GM04503 (cell line): ENCODE results near the gene GPRIN2.
"Not testable (repeated sequence)": the region's sequence is repeated elsewhere in the genome, so short reads cannot be mapped to it uniquely, and the experiment has no call there.

Source experiments
- DNase-seq: peaks from one replicate; pipeline ENCODE4 v3.0.0-alpha.2; 2012; ENCODE audit warnings: low read depth

Gene GPRIN2

DNA sequence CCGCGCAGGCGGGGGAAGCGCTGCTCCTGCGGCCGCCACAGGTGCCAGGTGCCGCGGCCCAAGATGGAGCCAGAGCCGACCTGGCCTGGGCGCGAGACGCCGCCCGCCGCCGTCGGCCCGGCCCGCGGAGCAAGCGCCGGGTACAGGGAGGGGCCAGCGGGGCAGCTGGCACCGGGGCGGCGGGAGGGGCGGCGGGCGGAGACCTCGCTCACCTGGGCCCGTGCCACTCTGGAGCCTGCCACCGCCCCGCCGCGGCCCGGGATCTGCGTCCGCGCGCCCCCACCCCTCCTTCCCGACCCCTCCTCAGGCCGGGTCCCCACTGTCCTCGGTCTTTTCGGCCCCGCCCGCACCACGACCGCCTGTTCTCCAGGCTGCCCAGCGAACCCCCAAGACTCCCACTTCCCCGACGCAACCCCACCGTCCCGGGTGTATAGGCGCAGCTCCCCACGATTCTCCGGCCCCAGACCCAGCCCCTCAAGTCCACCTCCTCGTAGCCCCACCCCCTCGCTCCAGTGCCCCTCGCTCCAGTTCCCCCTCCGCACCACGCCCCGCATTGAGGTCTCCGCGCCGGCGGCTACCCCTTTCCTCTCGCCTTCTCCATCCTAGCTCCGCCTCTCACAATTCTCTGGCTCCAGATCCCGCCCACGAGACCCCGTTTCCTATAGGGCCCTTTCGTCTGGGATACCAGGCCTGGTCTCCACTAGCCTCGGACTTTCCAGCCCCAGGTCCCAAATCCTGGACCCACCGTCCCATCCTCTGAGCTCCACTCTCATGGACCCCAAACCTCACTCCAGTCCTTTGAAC, at the start of gene GPRIN2:
Gene GPRIN2 (minus strand): TSS at position 144 of the 804 bp plus-strand sequence. CDS start 5,922 bp downstream, outside the sequence.
- DNase-seq: no peak

DNA sequence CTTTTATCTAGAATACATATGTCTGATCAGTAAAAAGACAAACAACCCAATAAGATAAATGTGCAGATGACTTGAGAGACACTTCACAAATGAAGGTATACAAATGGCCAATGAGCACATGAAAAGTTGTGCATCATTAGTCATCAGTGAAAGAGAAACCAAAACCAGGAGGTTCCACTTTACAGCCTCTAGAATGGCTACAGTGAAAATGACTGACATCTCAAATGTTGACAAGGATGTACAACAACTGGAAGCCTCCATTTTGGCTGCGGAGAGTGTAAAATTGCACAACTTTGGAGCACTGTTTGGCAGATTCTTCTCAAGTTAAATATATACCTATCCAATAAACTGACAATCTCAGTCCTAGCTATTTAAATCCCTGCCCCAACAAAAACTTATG, 44.1 kb upstream of the GPRIN2 start:
- DNase-seq: not testable (repeated sequence)

DNA sequence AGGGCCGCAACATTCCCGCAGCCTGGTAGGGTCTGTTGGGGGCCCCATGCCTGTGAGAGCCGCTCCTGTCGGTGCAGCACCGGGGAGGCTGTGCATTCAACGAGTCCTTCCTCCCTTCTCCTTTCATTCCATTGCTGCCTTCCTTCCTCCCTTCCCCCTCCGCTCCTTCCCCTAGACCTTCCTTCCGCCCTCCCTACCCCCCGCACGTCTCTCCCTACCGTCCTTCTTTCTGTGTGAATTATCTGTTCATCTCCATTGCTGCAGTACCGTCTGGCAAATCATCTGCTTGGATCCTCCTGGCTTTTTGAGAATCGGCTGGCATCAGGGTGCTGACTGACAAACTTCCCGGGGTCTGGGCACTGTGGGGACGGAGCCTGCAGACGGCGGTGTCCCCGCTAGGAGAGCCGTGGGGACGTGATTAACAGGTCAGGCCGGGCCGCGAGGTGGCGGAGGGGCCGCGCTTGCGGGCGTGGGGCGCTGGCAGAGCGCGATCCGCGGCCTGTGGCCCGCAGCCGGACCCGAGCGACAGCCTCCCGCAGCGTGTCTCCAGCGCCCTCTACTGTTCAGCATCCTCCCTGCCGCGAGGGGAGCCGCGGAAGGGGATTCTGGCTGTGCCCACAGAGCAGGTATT, 41.3 kb upstream of the GPRIN2 start:
- not testable (repeated sequence) for DNase-seq

DNA sequence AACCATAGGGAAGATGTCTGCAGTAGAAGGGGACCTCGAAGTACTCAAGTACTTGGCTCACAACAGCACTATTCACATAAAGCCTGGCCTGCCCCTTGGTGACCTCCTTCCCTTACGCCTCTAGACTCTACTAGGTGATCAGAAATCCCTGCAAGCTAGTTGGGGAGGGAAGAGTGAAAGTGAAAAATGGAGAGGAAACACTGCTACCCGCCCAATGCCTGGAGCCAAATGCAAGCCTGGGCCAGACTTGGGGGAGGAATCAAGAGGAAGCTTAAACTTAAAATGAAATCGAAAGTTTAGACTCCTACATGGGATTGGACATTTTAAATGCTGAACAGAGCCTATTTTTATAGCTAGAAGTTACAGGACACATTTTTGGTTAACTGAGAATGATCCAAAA, 40.1 kb upstream of the GPRIN2 start:
- DNase-seq: not testable (repeated sequence)

DNA sequence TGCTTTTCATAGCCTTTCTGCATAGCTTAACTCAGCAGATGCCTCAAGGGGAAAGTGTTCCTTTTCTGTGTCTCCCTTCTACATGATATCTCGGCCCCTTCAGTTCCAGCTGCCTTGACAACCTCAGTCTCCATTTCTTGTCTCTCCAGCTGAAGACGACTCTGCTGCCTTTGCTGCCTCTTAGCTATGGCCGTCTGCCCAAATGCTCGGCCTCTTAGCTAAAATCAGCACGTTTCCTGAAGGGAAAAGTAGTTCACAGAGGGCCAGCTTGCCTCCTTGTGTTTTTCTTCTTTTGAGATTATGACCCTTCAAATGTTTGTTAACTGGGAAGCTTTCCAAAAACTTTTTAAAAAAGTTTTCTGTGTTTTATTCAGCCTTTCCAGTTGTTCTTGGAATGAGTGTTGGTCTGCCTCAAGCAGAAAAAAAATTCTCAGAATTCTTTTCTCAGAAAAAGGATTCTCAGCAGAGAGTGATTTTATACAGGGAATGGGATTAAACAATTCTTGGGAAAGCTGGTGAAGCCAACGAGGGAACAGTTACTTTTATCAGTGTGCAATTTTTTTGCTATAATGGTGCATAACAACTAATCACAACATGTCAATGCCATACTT, 38.1 kb upstream of the GPRIN2 start:
- DNase-seq: not testable (repeated sequence)

DNA sequence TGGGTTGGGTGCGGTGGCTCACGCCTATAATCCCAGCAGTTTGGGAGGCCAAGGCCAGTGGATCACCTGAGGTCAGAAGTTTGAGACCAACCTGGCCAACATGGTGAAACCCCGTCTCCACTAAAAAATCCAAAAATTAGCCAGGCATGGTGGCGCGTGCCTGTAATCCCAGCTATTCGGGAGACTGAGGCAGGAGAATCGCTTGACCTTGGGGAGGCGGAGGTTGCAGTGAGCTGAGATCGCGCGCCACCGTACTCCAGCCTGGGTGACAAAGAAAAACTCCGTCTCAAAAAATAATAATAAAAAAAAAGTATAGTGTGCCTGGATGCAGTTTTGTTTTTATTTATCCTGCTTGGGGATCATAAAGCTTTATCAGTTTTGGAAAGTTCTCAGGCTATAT, 36.8 kb upstream of the GPRIN2 start:
- DNase-seq: not testable (repeated sequence)

DNA sequence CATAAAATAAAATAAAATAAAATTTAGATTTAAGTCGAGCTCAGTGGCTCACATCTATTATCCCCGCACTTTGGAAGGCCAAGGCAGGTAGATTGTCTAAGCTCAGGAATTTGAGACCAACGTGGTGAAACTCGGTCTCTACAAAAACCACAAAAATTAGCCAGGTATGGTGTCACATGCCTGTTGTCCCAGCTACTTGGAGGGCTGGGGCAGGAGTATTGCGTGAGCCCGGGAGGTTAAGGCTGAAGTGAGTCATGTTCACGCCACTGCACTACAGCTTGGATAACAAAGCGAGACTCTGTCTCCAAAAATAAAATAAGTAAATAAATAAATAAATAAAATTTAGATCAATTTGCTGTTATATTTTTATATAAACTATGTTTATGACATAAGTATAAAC, 34.6 kb upstream of the GPRIN2 start:
- DNase-seq: not testable (repeated sequence)

DNA sequence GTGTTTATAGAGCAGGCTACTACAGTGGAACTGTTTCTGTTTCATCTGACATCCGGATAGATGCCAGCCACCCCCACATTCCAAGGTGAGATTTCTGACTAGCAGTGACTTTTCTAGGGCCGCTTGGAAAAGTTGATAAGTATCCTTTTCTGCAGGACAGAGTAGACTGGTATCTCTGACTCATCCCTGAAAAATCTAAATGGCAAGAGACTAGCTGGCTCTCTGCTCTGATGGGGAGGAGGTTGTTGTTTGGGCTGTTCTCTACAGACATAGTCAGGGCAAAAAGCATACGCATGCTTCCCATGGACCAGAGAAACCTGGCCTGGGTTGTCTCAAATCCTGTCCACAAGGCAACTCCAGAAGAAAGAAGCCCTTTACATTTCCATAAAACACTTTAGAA, 33.1 kb upstream of the GPRIN2 start:
- DNase-seq: not testable (repeated sequence)

DNA sequence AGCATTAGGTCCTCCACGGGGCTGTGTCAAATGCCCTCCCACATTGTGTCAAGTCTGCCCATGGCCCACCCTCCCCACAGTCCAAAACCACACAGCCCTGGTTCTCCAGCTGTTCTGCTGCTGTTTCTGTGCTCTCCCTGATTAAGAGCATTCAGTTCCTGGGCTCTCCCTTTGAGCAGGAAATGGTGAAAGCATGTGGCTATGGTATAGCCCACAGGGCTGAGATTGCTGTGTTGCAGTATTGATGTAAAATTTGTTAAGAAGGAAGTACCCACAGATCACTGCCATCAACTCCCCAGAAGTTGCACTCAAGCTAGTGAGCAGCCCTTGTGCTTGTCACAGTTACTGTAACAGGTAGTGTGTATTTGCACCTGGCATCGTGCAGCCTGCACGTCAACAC, 31.8 kb upstream of the GPRIN2 start:
- DNase-seq: not testable (repeated sequence)

DNA sequence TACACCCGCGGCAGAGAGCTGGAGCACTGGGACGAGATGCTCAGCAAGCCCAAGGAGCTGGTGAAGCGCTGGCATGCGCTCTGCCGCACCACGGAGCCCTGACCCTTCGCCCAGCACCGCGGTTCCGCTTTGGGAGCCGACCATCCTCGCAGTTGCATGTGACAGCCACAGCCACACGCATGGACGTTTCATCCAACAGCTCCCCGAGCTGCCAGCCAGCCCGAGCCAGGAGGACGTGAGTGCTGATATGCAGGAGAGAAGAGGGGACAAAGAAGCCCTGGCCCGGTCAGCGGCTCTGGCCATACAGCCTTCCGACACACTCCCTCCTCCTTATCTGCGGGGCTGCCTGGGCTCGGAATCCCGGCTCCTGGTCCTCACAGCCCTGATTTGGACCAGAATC, 31.1 kb upstream of the GPRIN2 start:
- not testable (repeated sequence) for DNase-seq

DNA sequence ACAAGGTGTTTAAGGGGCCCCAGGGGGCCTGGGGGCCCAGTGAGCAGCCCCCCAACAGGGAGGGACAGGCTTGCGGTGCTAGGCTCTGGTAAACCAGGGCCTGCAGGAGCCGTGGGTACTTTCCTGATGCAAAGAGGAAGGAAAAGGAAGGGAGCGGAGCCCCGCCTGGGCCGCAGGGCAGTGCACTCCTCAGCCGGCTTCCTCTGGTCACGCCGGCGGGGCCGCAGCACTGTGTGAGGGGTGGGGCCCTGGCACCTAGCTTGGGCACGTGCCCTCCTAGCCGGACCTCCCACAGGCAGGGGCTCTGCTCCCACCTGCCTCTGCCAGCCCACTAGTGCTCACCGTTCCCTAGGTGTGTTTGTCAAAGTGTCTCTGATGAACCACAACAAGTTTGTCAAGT, 28.8 kb upstream of the GPRIN2 start:
- not testable (repeated sequence) for DNase-seq

DNA sequence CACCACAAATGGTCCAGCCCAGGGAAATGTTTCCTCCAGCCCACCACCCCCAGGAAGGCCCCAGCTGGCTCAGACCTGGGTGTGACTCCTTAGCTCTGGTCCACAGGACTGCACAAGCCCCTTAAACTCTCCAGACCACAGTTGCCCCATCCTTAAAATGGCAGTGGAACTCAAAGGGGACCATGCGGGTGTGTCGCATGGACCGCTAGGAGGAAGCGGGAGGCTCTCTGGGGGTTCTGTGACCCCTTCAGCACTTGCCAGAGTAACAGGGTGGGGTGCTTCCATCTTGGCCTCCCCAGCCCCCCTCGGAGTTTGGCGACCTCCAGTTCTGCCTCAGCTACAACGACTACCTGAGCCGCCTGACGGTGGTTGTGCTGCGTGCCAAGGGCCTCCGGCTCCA, 27.7 kb upstream of the GPRIN2 start:
- not testable (repeated sequence) for DNase-seq

DNA sequence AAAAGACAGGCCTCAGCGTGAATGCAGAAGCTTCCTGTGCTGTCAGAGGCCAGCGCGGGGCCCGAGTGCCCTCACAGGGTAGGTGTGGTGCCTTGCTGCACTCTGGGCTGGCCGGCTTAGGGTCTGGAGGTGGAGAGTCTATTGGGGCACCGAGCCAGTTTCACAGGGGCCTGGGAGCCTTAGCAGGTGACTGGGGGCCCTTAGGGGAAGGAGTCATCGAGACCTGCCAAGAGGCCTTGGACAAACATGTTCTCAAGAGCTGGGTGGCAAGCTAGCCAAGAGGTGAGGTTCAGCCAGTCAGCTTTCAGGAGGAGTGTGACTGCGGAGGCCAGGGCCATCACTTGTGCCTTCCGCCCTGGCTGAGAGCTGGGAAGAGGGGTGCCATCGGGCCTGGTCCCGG, 26.1 kb upstream of the GPRIN2 start:
- DNase-seq: not testable (repeated sequence)

DNA sequence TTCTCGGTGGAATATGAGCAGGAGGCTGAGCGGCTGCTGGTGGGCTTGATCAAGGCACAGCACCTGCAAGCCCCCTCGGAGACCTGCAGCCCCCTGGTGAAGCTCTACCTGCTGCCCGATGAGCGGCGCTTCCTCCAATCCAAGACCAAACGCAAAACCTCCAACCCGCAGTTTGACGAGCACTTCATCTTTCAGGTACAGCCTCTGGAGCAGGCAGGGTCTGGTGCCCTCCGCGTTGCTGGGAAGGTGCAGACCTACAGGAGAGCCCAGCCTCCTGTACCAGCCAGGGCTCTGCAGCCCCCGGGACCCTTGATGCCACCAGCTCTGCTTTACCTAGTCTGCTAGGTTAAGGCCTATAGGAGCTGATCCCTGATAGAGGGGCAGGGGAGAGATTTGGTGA, 25.5 kb upstream of the GPRIN2 start:
- DNase-seq: not testable (repeated sequence)

DNA sequence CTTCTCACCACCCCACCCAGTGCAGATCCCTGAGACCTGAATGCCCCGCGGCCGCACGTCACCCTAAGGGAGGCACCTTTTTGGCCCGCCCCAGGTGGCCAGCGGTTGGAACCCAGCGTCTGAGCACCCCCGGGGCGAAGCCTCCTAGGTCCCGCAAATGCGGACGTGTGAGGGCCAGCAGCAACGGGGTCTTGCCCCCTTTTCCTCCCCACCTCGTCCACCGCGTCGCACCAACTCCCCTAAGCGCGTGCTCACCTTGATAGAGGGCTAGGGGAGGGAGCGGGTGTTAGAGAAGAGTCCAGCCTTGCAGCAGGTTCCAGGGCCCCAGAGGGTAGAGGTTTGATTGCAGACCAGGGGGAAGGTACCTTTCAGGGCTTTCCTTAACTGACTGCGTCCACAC, 22.9 kb upstream of the GPRIN2 start:
- DNase-seq: not testable (repeated sequence)

DNA sequence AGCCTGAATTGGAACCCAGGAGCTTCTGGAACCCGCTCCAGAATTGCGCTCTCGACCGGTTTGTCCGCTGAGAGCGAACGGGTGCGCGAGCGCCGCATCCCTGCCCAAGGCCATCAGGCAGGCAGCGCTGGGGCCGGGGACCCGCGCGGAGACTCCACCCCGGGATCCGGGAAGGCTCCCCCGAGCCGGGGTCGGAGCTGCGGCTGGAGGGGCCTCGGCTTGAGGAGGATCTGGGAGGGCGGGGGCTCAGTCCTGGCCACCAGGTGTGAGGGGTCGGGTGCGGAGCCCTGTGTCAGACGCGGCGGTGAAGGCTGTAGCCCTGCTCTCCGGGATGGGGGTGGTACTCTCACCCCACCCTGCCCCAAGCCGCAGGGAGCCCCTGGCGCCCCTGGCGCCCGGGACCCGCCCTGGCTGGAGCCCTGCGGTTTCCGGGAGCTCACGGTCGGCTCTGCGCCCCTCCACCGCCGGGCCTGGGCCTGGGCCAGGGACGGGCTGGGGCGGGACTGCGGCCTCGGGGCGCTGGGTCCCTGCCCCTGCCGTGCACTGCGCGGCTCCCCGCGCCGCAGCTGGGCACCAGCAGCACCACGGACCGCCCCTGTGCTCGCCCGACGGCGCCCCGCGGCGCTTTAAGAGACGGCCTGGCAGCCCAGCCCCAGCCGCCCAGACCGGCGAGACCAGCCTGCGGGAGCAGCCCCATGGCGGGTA, 22.2 kb upstream of the GPRIN2 start, which contains the start of gene SYT15:
Gene SYT15 (plus strand): TSS at position 655 of the 705 bp plus-strand sequence. CDS start 41 bp downstream, at position 696.
- not testable (repeated sequence) for DNase-seq

DNA sequence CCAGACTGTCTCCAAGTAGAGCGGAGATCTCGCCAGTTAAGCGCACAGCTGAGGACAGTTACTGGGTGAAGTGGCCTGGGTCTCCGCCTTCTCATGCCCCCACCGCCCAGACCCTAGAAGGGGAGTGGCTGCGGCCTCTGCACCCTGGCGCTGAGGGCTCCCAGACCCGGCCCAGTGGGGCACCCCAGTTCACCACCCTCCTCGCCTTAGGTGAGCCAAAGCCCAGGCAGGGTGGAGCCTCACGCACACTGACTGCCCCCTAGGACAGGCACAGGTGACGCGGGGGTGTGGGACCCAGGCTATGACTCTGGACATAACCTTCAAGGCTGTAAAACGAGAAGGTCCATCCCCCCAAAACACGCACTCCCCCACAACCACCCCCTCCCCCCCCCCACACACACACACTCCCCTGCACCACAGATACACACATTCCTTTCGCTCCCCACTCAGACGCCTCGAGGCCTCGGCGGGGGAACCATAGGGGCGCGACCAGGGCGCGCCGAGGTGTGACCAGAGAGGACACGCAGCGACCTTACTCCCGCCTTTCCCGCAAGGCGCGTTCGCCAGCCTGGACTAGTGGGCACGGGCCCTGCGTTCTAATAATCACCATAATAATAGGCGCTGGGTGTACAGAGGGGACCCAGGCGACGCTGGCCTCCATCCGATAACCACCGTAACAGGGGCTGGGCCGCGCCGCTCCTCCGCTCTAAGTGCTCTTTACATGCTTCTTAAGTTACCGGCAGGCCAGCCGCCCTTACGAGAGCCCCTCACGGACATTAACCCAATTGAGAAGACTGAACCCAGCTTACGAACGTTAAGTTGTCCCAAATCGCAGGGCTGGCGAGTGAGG, 21.4 kb upstream of the GPRIN2 start:
- DNase-seq: not testable (repeated sequence)

DNA sequence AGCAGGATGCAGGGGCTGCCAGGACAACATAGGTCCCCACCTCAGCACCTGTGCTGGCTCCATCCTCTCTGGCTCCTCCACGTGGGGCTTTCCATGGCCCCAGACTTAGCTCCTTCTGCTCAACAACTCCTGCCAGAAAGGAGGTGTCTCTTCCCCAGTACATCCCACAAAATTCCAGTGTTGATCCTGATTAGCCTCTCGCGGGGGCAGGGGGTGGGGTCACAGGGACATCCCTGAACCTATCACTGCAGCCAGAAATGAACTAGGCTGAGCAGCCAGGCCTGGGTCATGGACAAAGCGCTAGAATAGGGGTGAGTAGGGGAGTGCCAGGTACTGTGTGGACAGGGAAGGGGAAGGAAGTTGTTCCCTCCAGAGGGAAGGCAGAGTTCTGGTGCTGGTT, 17.4 kb upstream of the GPRIN2 start:
- not testable (repeated sequence) for DNase-seq

DNA sequence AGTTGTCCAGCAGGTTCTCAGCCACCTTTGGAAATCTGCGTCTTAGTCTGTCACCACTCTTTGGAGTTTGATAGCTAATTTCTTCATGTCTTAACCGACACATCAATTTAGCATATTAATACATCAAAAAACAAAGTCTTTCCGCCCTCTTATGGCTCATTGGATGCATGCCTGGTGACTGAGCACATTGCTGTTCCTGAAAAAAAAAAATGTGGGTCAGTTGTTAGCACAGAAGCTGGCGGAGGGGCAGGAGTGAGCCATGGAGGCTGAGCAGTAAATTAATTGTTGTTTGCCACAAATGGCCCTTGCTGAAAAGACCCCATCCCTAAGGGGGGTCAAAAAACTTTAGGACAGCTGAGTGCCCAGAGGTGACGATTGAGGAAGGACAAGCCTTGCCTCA, 16.9 kb upstream of the GPRIN2 start:
- not testable (repeated sequence) for DNase-seq

DNA sequence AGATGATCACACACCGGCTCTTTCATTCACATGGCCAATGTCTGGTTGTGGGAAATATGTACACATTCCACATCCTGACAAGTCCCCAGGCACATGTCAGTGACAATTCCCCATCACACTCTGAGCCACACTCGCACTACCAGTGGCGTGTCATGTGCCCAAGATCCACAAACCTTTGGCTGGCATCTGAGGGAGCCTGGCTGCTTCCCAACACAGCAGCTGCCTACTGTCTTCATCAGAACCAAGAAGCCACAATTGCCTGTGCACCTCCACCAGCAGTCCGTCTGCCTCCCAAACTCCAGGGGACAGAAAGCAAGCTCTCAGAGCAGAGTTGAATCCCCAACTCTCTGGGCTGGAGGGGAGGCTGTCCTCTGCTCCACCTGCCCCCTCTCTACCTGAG, 16.3 kb upstream of the GPRIN2 start:
- not testable (repeated sequence) for DNase-seq

DNA sequence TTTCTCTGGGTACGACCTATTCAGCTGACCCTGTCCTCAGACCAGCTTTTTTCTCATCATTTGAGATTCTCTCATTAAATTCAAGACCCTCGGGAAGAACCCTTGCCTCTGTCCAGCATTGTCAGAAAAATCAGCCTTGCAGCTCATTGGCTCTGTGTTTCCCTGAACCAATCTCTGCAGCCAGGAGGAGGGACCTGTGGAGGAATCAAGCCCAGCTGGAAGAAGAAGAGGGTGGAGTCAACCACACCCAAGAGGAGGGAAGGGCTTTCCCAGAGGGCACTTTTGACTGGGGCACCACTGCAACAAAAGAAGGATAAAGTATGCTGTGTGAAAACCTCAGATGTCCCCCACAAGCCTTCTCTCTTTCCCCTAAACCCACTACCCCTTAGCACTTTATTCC, 14.2 kb upstream of the GPRIN2 start:
- DNase-seq: not testable (repeated sequence)
